HL-60 (cell line): ENCODE data around the gene VAMP4.

Source experiments
- DNase-seq, 2 experiments: peaks; one replicate each; pipeline ENCODE4 v3.0.0-alpha.2; 2010 to 2020; ENCODE audit warnings: low read depth in 1 of 2, low spot score in 1 of 2
- H3K27ac ChIP-seq: fragments of 250-450 bp; sonication (Bioruptor Pico); replicated peaks from 2 replicates; pipeline ENCODE4 v1.5.1; 2020; ENCODE audit warnings: mild to moderate bottlenecking, moderate library complexity
- H3K27me3 ChIP-seq: fragments of 250-450 bp; sonication (Bioruptor Pico); 2 replicates; pipeline ENCODE4 v1.5.1; 2021; ENCODE audit warnings: mild to moderate bottlenecking, moderate library complexity; ENCODE audit not compliant: insufficient read depth, poor library complexity, severe bottlenecking
- H3K4me3 ChIP-seq: replicated peaks from 2 replicates; pipeline ENCODE4 v1.5.1; 2011; ENCODE audit warnings: mild to moderate bottlenecking, control low read depth, low read length; ENCODE audit not compliant: insufficient read depth
- CTCF ChIP-seq: IDR thresholded peaks from one replicate; pipeline ENCODE4 v1.5.1; 2011; ENCODE audit warnings: low read length, control low read depth, inconsistent platforms; ENCODE audit not compliant: insufficient read depth
- GABPA ChIP-seq: IDR thresholded peaks from 2 replicates; pipeline ENCODE4 v1.6.1; 2012; ENCODE audit warnings: low read depth
- POLR2AphosphoS5 ChIP-seq: IDR thresholded peaks from 2 replicates; pipeline ENCODE4 v1.6.1; 2012; ENCODE audit warnings: low read depth
- REST ChIP-seq: IDR thresholded peaks from 2 replicates; pipeline ENCODE4 v1.6.1; 2012; ENCODE audit warnings: low read depth; ENCODE audit not compliant: insufficient replicate concordance
- SPI1 ChIP-seq: IDR thresholded peaks from 2 replicates; pipeline ENCODE4 v1.6.1; 2012; ENCODE audit warnings: low read depth, mild to moderate bottlenecking, borderline replicate concordance

VAMP4 gene

GRCh38 chr1:171763764-171764163, 21.9 kb upstream of the VAMP4 start:
- Histone ChIP-seq H3K4me3 (no peak overlapping the region), H3K27me3 (no peaks in the 10 kb centered on the region), H3K27ac (no peak overlapping the region)
- TF ChIP-seq CTCF (no peak), SPI1 (no peak), GABPA (no peak), POLR2AphosphoS5 (no peak), REST (no peak)
- no peak for DNase-seq

- DNase-seq = no peak
- no peak overlapping the region for H3K27ac ChIP-seq
- H3K4me3 ChIP-seq = no peak overlapping the region
- TF ChIP-seq SPI1 (no peak), CTCF (no peak), GABPA (no peak), POLR2AphosphoS5 (no peak), REST (no peak)
- no peaks in the 10 kb centered on the region for H3K27me3 ChIP-seq
These were observed 20.3 kb upstream of the VAMP4 start for GRCh38 chr1:171762143-171762563.

GRCh38 chr1:171758011-171758410, 16.1 kb upstream of the VAMP4 start:
- no peak for DNase-seq
- H3K4me3 ChIP-seq = no peak overlapping the region
- TF ChIP-seq GABPA (no peak), SPI1 (no peak), POLR2AphosphoS5 (no peak), CTCF (no peak), REST (no peak)
- H3K27ac ChIP-seq = no peak overlapping the region
- no peaks in the 10 kb centered on the region for H3K27me3 ChIP-seq
